OCI-LY7 (cell line): Measurements from ENCODE around the gene CTNNAL1. TPM values are rescaled to one million over a fixed set of nuclear protein-coding genes. Genes with fewer than 3 reads are reported as not detected.

Experiments
- BruUV-seq: library from RNA; stranded (reverse); fragments of 400-500 nt; replicated peaks from 2 replicates; lab custom pipeline; 2021; lab: Mats Ljungman, UMichigan
- CTCF ChIA-PET: fragments of 300-600 bp; sonication (Branson Sonifier 250); formaldehyde crosslinking; loops from one replicate; lab custom pipeline; 2022; ENCODE audit warnings: antibody characterized with exemption; ENCODE audit not compliant: unreplicated experiment; lab: Charles Lee
- POLR2A ChIA-PET: fragments of 300-600 bp; sonication (Branson Sonifier 250); formaldehyde crosslinking; loops from one replicate; lab custom pipeline; 2022; ENCODE audit warnings: antibody characterized with exemption; lab: Charles Lee
- DNase-seq: peaks from one replicate; pipeline ENCODE4 v3.0.0-alpha.2; 2015; ENCODE audit warnings: low spot score
- H2AFZ ChIP-seq: fragments of 200-600 bp; sonication (generic), shearing (Covaris generic); 2 replicates; pipeline ENCODE4 v1.6.1; 2014; ENCODE audit warnings: mild to moderate bottlenecking, antibody characterized with exemption, low read length, moderate library complexity
- H3K27ac ChIP-seq: fragments of 200-600 bp; sonication (generic); 2 replicates; pipeline ENCODE4 v1.5.1; 2014; ENCODE audit warnings: mixed run types, low read depth, mild to moderate bottlenecking, moderate library complexity, low read length, inconsistent platforms; ENCODE audit not compliant: poor library complexity, severe bottlenecking
- H3K36me3 ChIP-seq: fragments of 200-600 bp; sonication (generic); 2 replicates; pipeline ENCODE4 v1.6.1; 2014; ENCODE audit warnings: mild to moderate bottlenecking, antibody characterized with exemption, low read length, moderate library complexity, mixed read lengths; ENCODE audit not compliant: insufficient read depth
- H3K4me1 ChIP-seq: fragments of 200-600 bp; sonication (generic); 2 replicates; pipeline ENCODE4 v1.5.1; 2014; ENCODE audit warnings: mild to moderate bottlenecking, low read length; ENCODE audit not compliant: insufficient read depth, poor library complexity, severe bottlenecking
- H3K4me2 ChIP-seq: fragments of 200-600 bp; sonication (generic); 2 replicates; pipeline ENCODE4 v1.6.1; 2014; ENCODE audit warnings: mild to moderate bottlenecking, low read length
- H3K4me3 ChIP-seq: fragments of 200-600 bp; sonication (generic); 2 replicates; pipeline ENCODE4 v1.5.1; 2014; ENCODE audit warnings: mild to moderate bottlenecking, low read depth, low read length; ENCODE audit not compliant: poor library complexity, severe bottlenecking
- H3K79me2 ChIP-seq: fragments of 200-600 bp; sonication (generic); 2 replicates; pipeline ENCODE4 v1.6.1; 2016; ENCODE audit warnings: low read depth, mild to moderate bottlenecking, low read length, moderate library complexity, mixed read lengths; ENCODE audit not compliant: insufficient read depth
- H3K9me2 ChIP-seq: fragments of 200-600 bp; sonication (generic); 2 replicates; pipeline ENCODE4 v1.6.1; 2016; ENCODE audit warnings: mild to moderate bottlenecking, low read length, mixed read lengths; ENCODE audit not compliant: insufficient read depth
- H3K9me3 ChIP-seq: fragments of 200-600 bp; sonication (generic); 2 replicates; pipeline ENCODE4 v1.6.1; 2014; ENCODE audit warnings: mild to moderate bottlenecking, mixed run types, low read length, mixed read lengths
- H4K20me1 ChIP-seq: fragments of 200-600 bp; sonication (generic); 2 replicates; pipeline ENCODE4 v1.6.1; 2014; ENCODE audit warnings: mild to moderate bottlenecking, antibody characterized with exemption, low read length, moderate library complexity, mixed read lengths; ENCODE audit not compliant: insufficient read depth
- CTCF ChIP-seq: fragments of 200-600 bp; sonication (generic); conservative IDR thresholded peaks from 2 replicates; pipeline ENCODE4 v1.5.1; 2014; ENCODE audit warnings: mild to moderate bottlenecking, antibody characterized with exemption, low read length, moderate library complexity, mixed read lengths
- EZH2phosphoT487 ChIP-seq: fragments of 200-600 bp; sonication (generic); IDR thresholded peaks from 2 replicates; pipeline ENCODE4 v1.6.1; 2018; ENCODE audit warnings: low read depth, borderline replicate concordance, mild to moderate bottlenecking, mixed run types, antibody characterized with exemption, low read length, moderate library complexity, mixed read lengths
- intact Hi-C: fragments of 100-400 bp; cut with micrococcal nuclease; formaldehyde crosslinking; loops from one replicate; pipeline ENCODE4 v1.10.0; 2022; ENCODE audit not compliant: unreplicated experiment
- total RNA-seq, 2 experiments: library from RNA; depleted of rRNA in 1 of 2; stranded (reverse); fragments of >200 nt in 1 of 2; shearing (Covaris generic) in 1 of 2; gene quantifications; 2 replicates each; pipeline ENCODE4 v1.2.3, GENCODE V29; 2014 to 2022

Gene CTNNAL1
- total RNA-seq, 2 experiments from 2014 or later: 32.0 to 35.3 TPM

- Histone ChIP-seq H3K9me2 (no peaks in the 10 kb centered on the region), H3K4me1 (no peaks in the 10 kb centered on the region), H3K9me3 (no peaks in the 10 kb centered on the region), H3K4me3 (no peak overlapping the region), H3K79me2 (no peaks in the 10 kb centered on the region), H4K20me1 (no peaks in the 10 kb centered on the region; the same call in 1 of the 2 replicates), H2AFZ (no peak overlapping the region), H3K36me3 (peaks cover 93% of the 10 kb centered on the region), H3K4me2 (no peak overlapping the region), H3K27ac (no peak overlapping the region)
- ChIA-PET POLR2A (interaction anchor here (1.6 kb wide), 1 partner anchor 97 kb away, joined by 4 read pairs; no protein-coding TSS in a partner anchor), CTCF (no interaction called here)
- DNase-seq: no peak
- TF ChIP-seq EZH2phosphoT487 (no peak), CTCF (no peak)
- BruUV-seq: no TSS peak
- intact Hi-C loops: no loop called here
Measured at GRCh38 chr9:109028457-109028856, 15.2 kb upstream of the CTNNAL1 start.

DNA sequence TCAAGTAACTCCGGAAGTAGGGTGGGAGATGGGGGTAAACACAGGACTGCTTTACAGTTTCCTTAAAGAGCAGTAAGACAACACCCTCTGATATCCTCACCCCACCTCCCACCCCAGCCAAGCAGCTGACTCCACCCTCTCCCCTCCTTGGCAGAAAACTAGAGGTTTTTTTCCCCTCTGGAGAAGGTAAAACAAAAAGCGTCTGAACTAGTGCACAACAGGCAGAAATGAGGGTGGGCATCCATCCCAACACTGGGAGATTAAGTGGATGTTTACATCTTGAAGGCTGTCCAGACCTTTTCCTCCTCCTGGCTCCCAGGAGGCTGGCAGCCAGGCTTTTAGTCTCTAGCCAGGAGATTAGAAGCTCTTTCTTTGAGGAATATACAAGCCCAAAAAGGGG, 13.9 kb upstream of the CTNNAL1 start:
- Histone ChIP-seq H3K27ac (no peak overlapping the region), H3K4me3 (no peak overlapping the region), H3K9me3 (no peaks in the 10 kb centered on the region), H3K9me2 (no peaks in the 10 kb centered on the region), H2AFZ (no peak overlapping the region), H3K4me1 (no peaks in the 10 kb centered on the region), H3K4me2 (no peak overlapping the region), H3K36me3 (peaks cover 85% of the 10 kb centered on the region), H3K79me2 (no peaks in the 10 kb centered on the region), H4K20me1 (no peaks in the 10 kb centered on the region; the same call in 1 of the 2 replicates)
- ChIA-PET POLR2A (interaction anchor here (0.6 kb wide), 1 partner anchor 9 kb away, joined by 3 read pairs; no protein-coding TSS in a partner anchor), CTCF (no interaction called here)
- no TSS peak for BruUV-seq
- TF ChIP-seq EZH2phosphoT487 (no peak), CTCF (no peak)
- intact Hi-C loops: no loop called here
- no peak for DNase-seq

GRCh38 chr9:109026306-109026705, 13.0 kb upstream of the CTNNAL1 start:
- Histone ChIP-seq H3K9me2 (no peaks in the 10 kb centered on the region), H3K36me3 (peaks cover 83% of the 10 kb centered on the region), H3K4me3 (no peak overlapping the region), H3K4me2 (no peak overlapping the region), H3K9me3 (no peaks in the 10 kb centered on the region), H2AFZ (no peak overlapping the region), H3K27ac (no peak overlapping the region), H3K79me2 (no peaks in the 10 kb centered on the region), H3K4me1 (no peaks in the 10 kb centered on the region), H4K20me1 (no peaks in the 10 kb centered on the region; the same call in 1 of the 2 replicates)
- ChIA-PET CTCF (no interaction called here), POLR2A (no interaction called here)
- no peak for TF ChIP-seq EZH2phosphoT487
- TF ChIP-seq CTCF: no peak
- intact Hi-C loops: no loop called here
- no TSS peak for BruUV-seq
- no peak for DNase-seq
